Right ventricle myocardium inferior (tissue), 1 donor: ENCODE results near the gene TNC. TPM values are rescaled to one million over a fixed set of nuclear protein-coding genes. Genes with fewer than 3 reads are reported as not detected.

Source experiments
- ATAC-seq: fragments of 200-7000 bp; cut with Tn5 transposase; one replicate; pipeline ENCODE4 v1.9.1; 2020; ENCODE audit warnings: mild to moderate bottlenecking, moderate library complexity
- DNase-seq: peaks from one replicate; pipeline ENCODE4 v3.0.0; 2021; ENCODE audit errors: missing footprints
- intact Hi-C: fragments of 100-400 bp; cut with DNase I; formaldehyde crosslinking; loops from one replicate; pipeline ENCODE4 v1.11.0; 2022
- total RNA-seq: library from RNA; stranded (reverse); fragmentation: NEBNext Ultra II Directional; extraction: Animal tissue kit (Norgen Biotek cat#: 25700); gene quantifications from one replicate; pipeline ENCODE4 v1.2.1, GENCODE V29; 2021
- donor health status: DM: no; HTN: yes; CAD: no; lungs with severe emphysema.

Gene TNC
- total RNA-seq, 1 donor from 2014 or later: 0.57 TPM

DNA sequence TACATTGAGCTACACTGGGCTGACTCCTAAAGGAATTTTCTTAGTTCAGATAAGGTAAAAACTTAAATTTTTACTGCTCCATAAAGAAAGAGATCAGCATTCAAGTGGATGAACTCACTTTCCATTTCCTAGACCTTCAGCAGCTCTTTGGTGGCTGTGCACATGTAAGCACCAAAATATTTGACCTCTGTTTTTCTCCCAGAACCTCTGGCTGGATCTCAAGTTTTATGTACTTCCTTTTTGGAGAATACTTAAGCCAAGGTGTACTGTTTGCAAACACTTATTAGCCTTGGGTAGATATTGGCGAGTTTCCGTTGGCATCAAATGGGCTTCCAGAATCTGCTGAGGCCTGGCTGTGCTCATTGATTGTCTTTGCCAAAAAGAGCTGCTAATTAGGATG is 10.3 kb downstream of the TNC start:
- DNase-seq: no peak
- ATAC-seq: no peak
- intact Hi-C loops: no loop called here

GRCh38 chr9:115106642-115107041 is 11.3 kb downstream of the TNC start:
- DNase-seq (no peak), ATAC-seq (no peak)
- intact Hi-C loops: no loop called here

GRCh38 chr9:115106001-115106400 is 12.0 kb downstream of the TNC start:
- intact Hi-C loops: no loop called here
- DNase-seq (no peak), ATAC-seq (no peak)

DNA sequence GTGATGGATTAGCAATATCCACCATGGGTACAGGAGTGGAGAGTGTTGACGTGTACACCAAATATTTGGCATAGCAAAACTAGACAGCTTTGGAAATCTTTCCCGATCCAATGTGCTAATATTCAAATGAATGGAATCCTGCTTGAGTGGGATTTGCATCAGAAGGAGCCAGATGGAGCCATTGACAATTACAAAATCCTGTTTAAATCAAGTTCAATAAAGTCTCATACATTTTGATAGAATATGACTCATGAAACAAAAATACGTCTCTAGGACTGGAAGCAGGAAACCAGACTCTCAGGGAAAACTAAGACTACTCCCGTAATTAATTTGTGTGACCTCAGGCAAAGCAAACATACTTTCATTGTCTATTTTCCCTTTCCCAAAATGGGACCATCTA is 13.0 kb downstream of the TNC start:
- DNase-seq: no peak
- intact Hi-C loops: no loop called here

GRCh38 chr9:115103746-115104477 is 14.0 kb downstream of the TNC start:
- ATAC-seq: no peak
- no peak for DNase-seq
- intact Hi-C loops: no loop called here

More for the DNA sequence above, 13.0 kb downstream of the TNC start:
- ATAC-seq: no peak

GRCh38 chr9:115099901-115100300 is 18.1 kb downstream of the TNC start:
- ATAC-seq: no peak
- intact Hi-C loops: no loop called here

DNA sequence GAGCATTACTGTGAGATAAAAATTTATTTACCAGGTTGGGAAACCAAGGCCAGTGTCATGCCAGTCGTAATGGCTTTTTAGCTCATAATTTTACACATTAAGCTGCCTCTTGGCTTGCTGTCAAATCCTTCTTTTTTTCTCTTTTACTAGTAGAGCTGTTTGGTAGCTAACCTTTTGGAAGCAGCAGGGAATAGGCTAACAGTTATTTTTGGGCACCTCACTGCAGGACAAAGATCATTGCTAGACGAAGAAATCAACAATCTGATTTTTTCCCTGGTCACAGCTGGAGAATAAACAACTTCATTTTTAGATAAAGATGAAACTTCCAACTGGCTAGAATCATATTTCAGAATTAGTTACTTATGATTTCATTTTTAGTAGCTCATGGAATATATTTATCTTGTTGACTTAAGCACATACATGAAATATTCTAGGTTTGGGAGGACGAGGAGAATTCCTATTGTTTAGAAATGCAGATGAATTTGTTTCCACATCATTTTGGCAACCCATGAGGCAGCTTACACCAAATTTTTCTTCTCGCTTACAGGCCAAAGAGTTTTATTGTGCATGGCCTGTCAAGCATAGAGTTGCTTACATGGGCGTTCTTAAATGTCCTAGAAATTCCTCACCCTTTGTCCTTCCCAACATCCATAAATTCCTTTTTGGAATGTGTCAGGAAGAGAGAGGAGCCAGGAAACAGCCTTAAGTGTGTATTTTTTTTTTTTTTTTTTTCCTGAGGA is 19.6 kb downstream of the TNC start:
- DNase-seq (no peak), ATAC-seq (no peak)
- intact Hi-C loops: no loop called here

More at GRCh38 chr9:115099901-115100300, 18.1 kb downstream of the TNC start:
- DNase-seq: no peak

DNA sequence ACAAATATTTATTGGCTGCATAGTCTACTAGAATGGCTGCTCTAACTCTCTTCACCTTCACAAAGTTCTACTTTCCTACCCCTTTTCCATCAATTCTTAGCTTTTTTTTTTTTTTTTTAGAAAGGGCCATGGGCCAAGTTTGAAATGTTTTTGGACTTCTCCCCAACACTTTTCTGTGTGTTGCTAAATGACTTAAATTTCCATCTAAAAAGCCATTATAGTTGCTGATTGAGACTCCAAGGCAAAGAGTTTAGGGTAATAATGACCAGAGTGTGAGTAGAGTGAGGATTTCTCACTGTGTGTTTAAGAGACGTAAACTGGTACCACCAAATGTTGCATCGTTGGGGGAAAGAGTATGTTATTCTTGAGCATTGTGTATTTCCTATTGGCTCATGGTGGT is 24.4 kb downstream of the TNC start:
- intact Hi-C loops: no loop called here
- DNase-seq: no peak
- no peak for ATAC-seq

DNA sequence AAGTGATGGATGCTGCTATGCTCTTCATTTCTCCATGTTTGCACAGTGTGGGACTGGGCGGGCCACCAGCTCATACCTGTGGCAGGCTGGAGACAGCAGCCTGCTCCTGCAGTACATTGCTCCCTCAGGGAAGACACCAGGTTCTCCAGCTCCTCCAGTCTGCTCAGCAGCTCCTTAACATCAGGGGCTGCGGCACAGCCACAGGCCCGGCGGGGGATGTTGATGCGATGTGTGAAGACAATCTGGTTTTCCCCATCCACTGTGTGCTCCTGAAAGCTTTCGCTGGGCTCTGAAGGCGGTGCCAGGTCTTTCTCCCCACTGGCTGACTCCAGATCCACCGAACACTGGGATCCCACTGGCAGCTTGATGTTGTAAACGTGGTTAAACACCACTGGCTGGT is 27.5 kb downstream of the TNC start:
- ATAC-seq (no peak), DNase-seq (no peak)
- intact Hi-C loops: no loop called here

GRCh38 chr9:115088860-115089259 is 29.1 kb downstream of the TNC start:
- no peak for ATAC-seq
- intact Hi-C loops: no loop called here
- DNase-seq: no peak

- no peak for DNase-seq
- intact Hi-C loops: no loop called here
- no peak for ATAC-seq
These were observed 31.1 kb downstream of the TNC start for GRCh38 chr9:115086886-115087285.

DNA sequence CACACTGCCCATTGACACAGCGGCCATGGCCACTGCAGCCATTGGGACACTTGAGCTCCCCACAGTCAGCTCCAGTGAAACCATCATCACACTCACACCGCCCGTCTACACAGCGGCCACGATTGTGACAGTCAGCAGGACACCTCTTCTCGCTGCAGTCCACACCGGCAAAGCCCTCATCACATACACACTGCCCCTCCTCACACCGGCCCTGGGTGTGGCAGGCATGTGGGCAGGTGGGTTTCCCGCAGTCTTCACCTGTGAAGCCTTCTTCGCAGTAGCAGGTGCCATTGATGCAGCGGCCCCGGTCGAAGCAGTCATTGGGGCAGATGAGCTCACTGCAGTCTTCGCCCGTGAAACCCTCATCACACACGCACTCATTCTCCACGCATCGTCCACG is 31.5 kb downstream of the TNC start:
- no peak for DNase-seq
- intact Hi-C loops: no loop called here
- ATAC-seq: no peak

- DNase-seq: no peak
- no peak for ATAC-seq
- intact Hi-C loops: no loop called here
These were observed 32.1 kb downstream of the TNC start for GRCh38 chr9:115085773-115086377.

- intact Hi-C loops: no loop called here
- no peak for ATAC-seq
- DNase-seq: no peak
These were observed 33.2 kb downstream of the TNC start for GRCh38 chr9:115084709-115085108.

DNA sequence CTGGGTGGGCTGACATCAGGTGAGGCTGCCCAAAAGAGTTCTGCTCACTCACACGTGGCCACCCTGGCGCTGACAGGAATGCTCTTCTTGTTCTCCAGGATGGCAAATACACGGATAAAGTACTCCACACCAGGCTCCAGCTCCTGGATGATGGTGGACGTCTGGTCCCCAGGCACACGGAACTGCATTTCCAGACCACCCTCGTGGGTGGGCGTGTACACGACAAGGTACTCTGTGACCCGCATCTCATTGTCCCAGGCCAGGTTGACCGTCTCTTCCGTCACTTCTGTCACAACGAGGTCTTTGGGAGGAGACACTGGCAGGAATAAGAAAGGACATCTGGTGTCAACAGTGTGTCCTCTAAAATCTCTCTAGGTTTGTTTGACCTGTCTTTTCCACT is 33.8 kb downstream of the TNC start:
- ATAC-seq (no peak), DNase-seq (no peak)
- intact Hi-C loops: no loop called here

DNA sequence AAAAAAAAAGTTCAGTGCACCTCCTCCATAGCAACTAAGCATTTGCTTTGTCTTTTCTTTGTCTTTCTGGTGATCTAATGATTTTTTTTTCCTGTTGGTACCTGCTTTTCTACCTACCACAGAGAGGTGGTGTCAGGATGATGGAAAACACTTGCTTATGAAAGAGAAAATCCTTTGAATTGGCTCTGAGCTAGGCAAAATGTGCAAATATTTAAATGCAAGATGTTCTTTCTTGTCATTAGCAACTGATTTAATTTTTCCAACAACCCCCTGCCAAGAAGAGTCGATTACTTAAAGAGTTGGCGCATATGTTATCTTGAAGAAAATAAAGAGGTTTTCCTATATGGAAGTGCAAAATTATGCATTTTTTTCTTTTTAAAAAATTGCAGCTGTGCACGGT is 37.7 kb downstream of the TNC start:
- intact Hi-C loops: no loop called here
- DNase-seq: no peak
- no peak for ATAC-seq

DNA sequence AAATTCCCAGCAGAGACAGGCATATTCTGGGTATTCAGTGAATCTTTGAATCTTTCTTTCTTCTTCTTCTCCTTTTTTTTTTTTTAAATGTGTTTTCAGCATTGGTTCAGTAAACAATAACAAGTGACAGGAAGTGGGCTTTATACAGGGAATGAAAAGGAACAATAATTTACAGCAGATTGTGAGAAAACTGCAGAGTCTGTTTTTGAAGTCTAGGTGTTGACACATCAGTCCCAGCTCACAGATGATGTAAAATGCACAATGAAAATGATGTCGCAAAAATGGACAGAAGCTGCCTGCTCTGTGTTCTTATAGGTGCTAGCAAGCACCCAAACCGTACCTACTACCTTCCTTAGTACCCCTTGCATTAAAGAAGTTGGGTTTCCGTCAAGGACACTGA is 38.8 kb downstream of the TNC start:
- DNase-seq (no peak), ATAC-seq (no peak)
- intact Hi-C loops: no loop called here

DNA sequence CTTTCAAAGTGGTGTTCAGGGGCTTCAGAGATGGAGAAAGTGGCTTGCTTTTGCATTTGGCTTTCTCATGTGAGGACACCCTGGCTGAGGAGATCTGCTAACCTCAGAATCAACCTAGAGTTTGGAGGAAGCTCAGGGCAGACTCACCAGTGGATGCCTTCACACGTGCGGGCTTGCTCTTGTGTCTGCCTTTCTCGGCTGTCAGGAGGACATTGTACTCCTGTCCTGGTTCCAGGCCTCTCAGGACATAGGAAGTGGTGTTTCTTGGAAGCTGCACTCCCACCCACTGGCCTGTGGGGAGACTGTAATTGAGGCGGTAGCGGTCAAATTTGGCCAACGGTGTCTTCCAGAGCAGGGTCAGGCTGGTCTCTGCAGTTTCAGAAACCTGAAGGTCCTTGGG is 44.5 kb downstream of the TNC start:
- DNase-seq: no peak
- ATAC-seq: no peak

GRCh38 chr9:115071176-115071575 is 46.8 kb downstream of the TNC start:
- intact Hi-C loops: no loop called here
- DNase-seq: no peak
- no peak for ATAC-seq

More for the DNA sequence above, 44.5 kb downstream of the TNC start:
- intact Hi-C loops: no loop called here

GRCh38 chr9:115069771-115070170 is 48.2 kb downstream of the TNC start:
- ATAC-seq: no peak
- intact Hi-C loops: no loop called here
- DNase-seq: no peak
